GM21723 (cell line): Measurements from ENCODE around the gene TEX29.

Experiments
- ATAC-seq: cut with Tn5 transposase; IDR thresholded peaks from one replicate; pipeline ENCODE4 v1.9.1; 2021; ENCODE audit warnings: mild to moderate bottlenecking, moderate library complexity; ENCODE audit not compliant: unreplicated experiment

The TEX29 gene

DNA sequence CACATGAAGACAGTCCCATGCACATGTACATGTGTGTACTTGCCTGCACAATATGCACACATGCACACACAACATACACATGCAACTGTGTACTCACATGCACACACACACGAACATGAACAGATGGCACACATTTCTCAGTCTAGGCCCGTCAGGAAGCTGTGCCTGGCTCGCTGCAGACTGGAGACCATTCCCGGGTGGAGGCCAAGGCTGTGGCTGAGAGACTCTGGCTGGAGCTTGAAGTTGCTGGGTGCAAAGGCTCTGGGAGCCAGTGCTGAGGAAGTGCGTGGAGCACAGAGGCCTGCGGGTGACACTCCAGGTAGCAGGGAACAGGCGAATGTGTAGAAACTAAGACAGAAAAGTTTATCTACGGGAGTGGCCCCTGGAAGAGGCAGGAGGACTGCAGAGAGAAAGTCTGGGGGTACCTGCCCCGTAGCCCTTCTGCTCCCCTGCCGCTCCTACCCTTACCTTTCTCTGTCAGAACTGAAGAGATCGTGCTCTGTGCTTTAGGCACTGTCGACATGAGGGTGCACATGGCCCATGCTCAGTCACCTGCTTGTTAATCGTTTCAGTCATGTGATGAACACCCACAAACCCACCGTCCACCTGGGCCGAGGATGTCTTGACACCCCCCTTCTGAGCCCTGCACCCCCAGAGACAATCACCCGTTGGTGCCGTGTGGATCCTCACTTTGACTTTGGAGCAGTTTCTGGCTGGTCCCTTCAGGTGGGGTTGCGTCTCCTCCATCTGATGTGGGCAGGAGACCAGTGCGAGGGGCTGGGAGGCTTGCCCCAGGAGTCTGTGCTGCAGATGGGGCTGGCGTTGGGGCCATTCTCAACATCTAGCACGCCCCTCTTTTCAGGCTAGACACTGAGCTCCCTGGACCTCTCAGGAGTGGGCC lies 69.4 kb downstream of the TEX29 start:
- no peak for ATAC-seq

DNA sequence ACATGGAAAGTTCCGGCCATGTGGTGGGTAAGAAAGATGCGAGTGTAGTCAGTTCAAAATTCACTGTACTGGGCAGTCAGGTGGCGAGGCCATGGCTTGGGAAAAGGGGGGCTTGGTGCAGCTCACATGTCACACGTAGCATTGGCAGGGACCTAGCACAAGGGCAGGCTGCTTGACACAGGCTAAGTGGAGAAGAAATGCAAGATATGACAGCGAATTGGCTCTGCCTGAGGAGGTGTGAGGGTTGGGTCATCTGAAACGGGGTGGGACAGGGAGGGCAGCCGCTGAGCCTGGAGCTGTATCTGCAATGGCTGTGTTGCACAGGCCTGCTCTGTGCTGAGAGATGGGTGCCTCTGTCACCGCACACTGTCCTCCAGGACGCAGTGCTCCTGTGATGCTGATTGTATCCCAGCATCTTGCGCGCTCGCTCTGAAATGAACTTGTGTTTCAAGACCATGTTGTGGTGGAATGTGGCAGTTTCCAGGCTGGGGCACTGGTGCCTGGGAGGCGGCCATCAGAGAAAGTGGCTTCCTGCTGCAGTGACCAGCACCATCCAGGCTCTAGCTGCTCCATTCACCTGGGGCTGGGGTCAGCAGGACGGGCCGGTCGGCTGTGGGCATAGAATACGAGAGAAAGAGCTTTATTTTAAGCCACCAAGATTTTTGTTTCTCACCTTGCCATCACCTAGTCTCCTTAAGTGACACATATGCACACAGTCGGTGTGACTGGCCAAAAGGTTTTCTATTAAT lies 70.3 kb downstream of the TEX29 start:
- no peak for ATAC-seq

DNA sequence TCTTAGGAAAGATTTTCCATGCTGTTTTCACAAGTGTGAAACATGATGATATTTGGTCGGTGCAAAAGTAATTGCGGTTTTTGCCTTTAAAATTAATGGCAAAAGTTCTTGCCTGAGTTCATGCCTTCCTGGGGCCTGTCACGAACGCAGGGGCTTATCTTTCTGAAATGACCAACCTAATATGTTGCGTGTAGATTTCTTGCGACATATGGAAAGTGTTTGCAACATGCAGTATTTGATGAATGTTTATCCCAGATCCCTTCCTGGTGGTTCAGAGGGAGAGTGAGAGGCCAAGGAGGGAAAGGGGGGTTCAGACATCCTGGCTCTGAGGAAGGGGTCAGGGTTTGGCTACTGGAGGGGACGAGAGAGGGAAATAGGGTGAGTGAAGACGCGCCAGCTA lies 72.0 kb downstream of the TEX29 start:
- no peak for ATAC-seq

DNA sequence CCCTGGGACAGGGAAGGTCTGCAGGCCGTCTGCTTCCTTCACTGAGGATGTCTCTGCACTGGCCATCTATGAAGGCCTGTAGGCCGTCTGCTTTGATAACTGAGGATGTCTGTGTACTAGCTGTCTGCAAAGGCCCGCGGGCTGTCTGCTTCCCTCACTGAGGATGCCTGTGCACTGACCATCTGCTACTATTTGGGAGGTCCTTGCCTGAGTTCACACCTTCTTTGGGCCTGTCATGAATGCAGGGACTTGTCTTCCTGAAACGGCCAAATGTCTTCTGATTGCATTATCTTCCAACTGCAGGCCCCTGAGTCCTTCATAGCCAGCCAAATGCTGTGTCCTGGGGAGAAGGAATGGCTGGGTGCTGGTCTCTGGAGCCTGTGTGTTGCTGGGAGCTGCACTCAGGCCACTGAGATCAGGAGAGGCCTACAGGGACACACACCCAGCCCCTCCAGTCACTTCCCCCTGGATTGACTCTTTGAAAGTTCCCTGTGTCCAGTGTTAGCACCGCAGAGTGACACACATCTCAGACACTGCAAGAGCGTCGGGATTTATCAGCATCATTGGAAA lies 72.9 kb downstream of the TEX29 start:
- ATAC-seq = no peak
